Measurements from ENCODE around the gene TNXB.
"Not testable (repeated sequence)": the region's sequence is repeated elsewhere in the genome, so short reads cannot be mapped to it uniquely, and the experiment has no call there.

TNXB gene

GRCh38 chr6:32111424-32112066 lies 2.4 kb upstream of the TNXB start:
- DNase-seq, result no peak

GRCh38 chr6:32110632-32111031 lies 1.5 kb upstream of the TNXB start:
- DNase-seq, result no peak

- DNase-seq, result no peak
Measured at GRCh38 chr6:32109765-32110160, 625 bp upstream of the TNXB start.

- no peak for DNase-seq
Measured at GRCh38 chr6:32108727-32109113, 418 bp downstream of the TNXB start.

GRCh38 chr6:32108094-32108627 lies 977 bp downstream of the TNXB start:
- DNase-seq, result no peak

GRCh38 chr6:32107406-32107805 lies 1.7 kb downstream of the TNXB start:
- no peak for DNase-seq

- no peak for DNase-seq
Measured at GRCh38 chr6:32105433-32105832, 3.7 kb downstream of the TNXB start.

- DNase-seq, result no peak
Measured at GRCh38 chr6:32102255-32102654, 6.9 kb downstream of the TNXB start.

- not testable (repeated sequence) for DNase-seq
Measured at GRCh38 chr6:32100251-32100650, 8.9 kb downstream of the TNXB start.

GRCh38 chr6:32097364-32097763 lies 11.8 kb downstream of the TNXB start:
- DNase-seq, result no peak

GRCh38 chr6:32096394-32097258 lies 12.5 kb downstream of the TNXB start:
- DNase-seq, result no peak

- no peak for DNase-seq
Measured at GRCh38 chr6:32096087-32096393, 13.1 kb downstream of the TNXB start.

- no peak for DNase-seq
Measured at GRCh38 chr6:32095338-32096086, 13.6 kb downstream of the TNXB start.

GRCh38 chr6:32092760-32093497 lies 16.2 kb downstream of the TNXB start:
- DNase-seq, result no peak

- no peak for DNase-seq
Measured at GRCh38 chr6:32089082-32089828, 19.9 kb downstream of the TNXB start.

- DNase-seq, result no peak
Measured at GRCh38 chr6:32088487-32089049, 20.6 kb downstream of the TNXB start.

GRCh38 chr6:32087574-32088486 lies 21.3 kb downstream of the TNXB start:
- peak; percentile 65 to 73 for DNase-seq

GRCh38 chr6:32086661-32087573 lies 22.2 kb downstream of the TNXB start:
- DNase-seq, result peak; percentile 19 to 34

- DNase-seq, result no peak
Measured at GRCh38 chr6:32085759-32086459, 23.2 kb downstream of the TNXB start.

All from stimulated activated CD4-positive, alpha-beta T cell treated with anti-CD3 and anti-CD28 coated beads, Interleukin-2, amount 100 ng/mL, for 48 hours (primary cell).